GM18868 (cell line): ENCODE data around the gene CLSTN2.

Experiments used
- ATAC-seq: cut with Tn5 transposase; IDR thresholded peaks from one replicate; pipeline ENCODE4 v1.9.1; 2021; ENCODE audit warnings: mild to moderate bottlenecking, moderate library complexity; ENCODE audit not compliant: unreplicated experiment

CLSTN2 gene

GRCh38 chr3:140145528-140145927 lies 210.5 kb downstream of the CLSTN2 start:
- no peak for ATAC-seq

- ATAC-seq, result no peak
These were observed 211.7 kb downstream of the CLSTN2 start for GRCh38 chr3:140146668-140147067.

GRCh38 chr3:140147965-140148490 lies 213.0 kb downstream of the CLSTN2 start:
- no peak for ATAC-seq

GRCh38 chr3:140148824-140149390 lies 213.9 kb downstream of the CLSTN2 start:
- no peak for ATAC-seq

- no peak for ATAC-seq
These were observed 216.3 kb downstream of the CLSTN2 start for GRCh38 chr3:140151321-140151720.

- peak; percentile 83 for ATAC-seq
These were observed 218.1 kb downstream of the CLSTN2 start for GRCh38 chr3:140152851-140153639.

GRCh38 chr3:140153736-140154135 lies 218.8 kb downstream of the CLSTN2 start:
- ATAC-seq, result no peak

- no peak for ATAC-seq
These were observed 222.2 kb downstream of the CLSTN2 start for GRCh38 chr3:140157161-140157560.

- ATAC-seq, result no peak
These were observed 224.7 kb downstream of the CLSTN2 start for GRCh38 chr3:140159646-140160045.

- no peak for ATAC-seq
These were observed 225.6 kb downstream of the CLSTN2 start for GRCh38 chr3:140160553-140160952.

GRCh38 chr3:140162551-140162950 lies 227.6 kb downstream of the CLSTN2 start:
- ATAC-seq, result no peak

- ATAC-seq, result no peak
These were observed 228.3 kb downstream of the CLSTN2 start for GRCh38 chr3:140163159-140163763.

GRCh38 chr3:140164156-140164555 lies 229.2 kb downstream of the CLSTN2 start:
- no peak for ATAC-seq

- ATAC-seq, result no peak
These were observed 230.1 kb downstream of the CLSTN2 start for GRCh38 chr3:140164922-140165590.

- ATAC-seq, result no peak
These were observed 230.8 kb downstream of the CLSTN2 start for GRCh38 chr3:140165781-140166180.

GRCh38 chr3:140166861-140167599 lies 232.0 kb downstream of the CLSTN2 start:
- ATAC-seq, result no peak

GRCh38 chr3:140167600-140168281 lies 232.8 kb downstream of the CLSTN2 start:
- ATAC-seq, result no peak

- peak; percentile 99 for ATAC-seq
These were observed 235.6 kb downstream of the CLSTN2 start for GRCh38 chr3:140170612-140171011.

GRCh38 chr3:140176526-140176925 lies 241.5 kb downstream of the CLSTN2 start:
- no peak for ATAC-seq

- ATAC-seq, result peak; percentile 72
These were observed 243.0 kb downstream of the CLSTN2 start for GRCh38 chr3:140177943-140178342.
